Neutrophil (primary cell): Measurements from ENCODE around the gene F5.
A peak's percentile ranks its signal among the peaks of the same experiment; 100 is the strongest.

ENCODE experiments used
- H3K27ac ChIP-seq: fragments of 200-600 bp; sonication (generic); 2 replicates; pipeline ENCODE4 v1.5.1; 2016; ENCODE audit warnings: mild to moderate bottlenecking, moderate library complexity
- H3K27me3 ChIP-seq: fragments of 200-600 bp; sonication (generic); 2 replicates; pipeline ENCODE4 v1.6.0; 2016; ENCODE audit warnings: mild to moderate bottlenecking
- H3K36me3 ChIP-seq: fragments of 200-600 bp; sonication (generic); 2 replicates; pipeline ENCODE4 v1.5.1; 2017
- H3K4me1 ChIP-seq, 2 experiments: fragments of 200-600 bp in 1 of 2; sonication (generic) in 1 of 2; 1 replicate in 1 of 2; 2 replicates in 1 of 2; pipeline versions ENCODE4 v1.5.1 to v1.6.1; 2013 to 2016; ENCODE audit warnings: low read depth in 1 of 2, low read length in 1 of 2, mild to moderate bottlenecking in 1 of 2, moderate library complexity in 1 of 2; ENCODE audit not compliant: control insufficient read depth in 1 of 2, insufficient read depth in 1 of 2
- H3K4me3 ChIP-seq, 2 experiments: fragments of 200-600 bp in 1 of 2; sonication (generic) in 1 of 2; 1 replicate in 1 of 2; 2 replicates in 1 of 2; pipeline ENCODE4 v1.5.1; 2013 to 2016; ENCODE audit warnings: low read depth in 1 of 2, low read length in 1 of 2, mild to moderate bottlenecking in 1 of 2, moderate library complexity in 1 of 2
- H3K9me3 ChIP-seq: fragments of 200-600 bp; sonication (generic); 2 replicates; pipeline ENCODE4 v1.5.1; 2016
- TF ChIP-seq, protein P1 (sequence below): fragments of 200-600 bp; sonication (generic); IDR thresholded peaks from 2 replicates; pipeline ENCODE4 v1.5.1; 2016; ENCODE audit warnings: antibody characterized with exemption

The F5 gene

DNA sequence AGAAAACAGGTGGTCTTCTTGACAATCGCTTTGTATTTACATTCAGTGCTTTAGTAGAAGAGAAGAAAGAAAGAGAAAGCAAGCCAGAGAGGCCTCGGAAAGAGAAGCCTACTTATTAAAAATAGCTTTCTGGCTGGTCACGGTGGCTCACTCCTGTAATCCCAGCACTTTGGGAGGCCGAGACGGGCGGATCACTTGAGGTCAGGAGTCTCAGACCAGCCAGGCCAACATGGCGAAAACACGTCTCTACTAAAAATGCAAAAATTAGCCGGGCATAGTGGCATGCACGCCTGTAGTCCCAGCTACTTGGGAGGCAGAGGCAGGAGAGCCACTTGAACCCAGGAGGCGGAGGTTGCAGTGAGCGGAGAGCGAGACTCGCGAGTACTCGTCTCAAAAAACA lies 98.7 kb downstream of the F5 start:
- H3K9me3 ChIP-seq = no peaks in the 10 kb centered on the region
- H3K27me3 ChIP-seq = no peaks in the 10 kb centered on the region
- TF ChIP-seq, protein P1, sequence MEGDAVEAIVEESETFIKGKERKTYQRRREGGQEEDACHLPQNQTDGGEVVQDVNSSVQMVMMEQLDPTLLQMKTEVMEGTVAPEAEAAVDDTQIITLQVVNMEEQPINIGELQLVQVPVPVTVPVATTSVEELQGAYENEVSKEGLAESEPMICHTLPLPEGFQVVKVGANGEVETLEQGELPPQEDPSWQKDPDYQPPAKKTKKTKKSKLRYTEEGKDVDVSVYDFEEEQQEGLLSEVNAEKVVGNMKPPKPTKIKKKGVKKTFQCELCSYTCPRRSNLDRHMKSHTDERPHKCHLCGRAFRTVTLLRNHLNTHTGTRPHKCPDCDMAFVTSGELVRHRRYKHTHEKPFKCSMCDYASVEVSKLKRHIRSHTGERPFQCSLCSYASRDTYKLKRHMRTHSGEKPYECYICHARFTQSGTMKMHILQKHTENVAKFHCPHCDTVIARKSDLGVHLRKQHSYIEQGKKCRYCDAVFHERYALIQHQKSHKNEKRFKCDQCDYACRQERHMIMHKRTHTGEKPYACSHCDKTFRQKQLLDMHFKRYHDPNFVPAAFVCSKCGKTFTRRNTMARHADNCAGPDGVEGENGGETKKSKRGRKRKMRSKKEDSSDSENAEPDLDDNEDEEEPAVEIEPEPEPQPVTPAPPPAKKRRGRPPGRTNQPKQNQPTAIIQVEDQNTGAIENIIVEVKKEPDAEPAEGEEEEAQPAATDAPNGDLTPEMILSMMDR = no peak
- H3K4me3 ChIP-seq = no peak overlapping the region
- no peaks in the 10 kb centered on the region for H3K36me3 ChIP-seq
- peaks cover 31 to 34% of the 10 kb centered on the region in 2 experiments for H3K4me1 ChIP-seq
- H3K27ac ChIP-seq = no peak overlapping the region

DNA sequence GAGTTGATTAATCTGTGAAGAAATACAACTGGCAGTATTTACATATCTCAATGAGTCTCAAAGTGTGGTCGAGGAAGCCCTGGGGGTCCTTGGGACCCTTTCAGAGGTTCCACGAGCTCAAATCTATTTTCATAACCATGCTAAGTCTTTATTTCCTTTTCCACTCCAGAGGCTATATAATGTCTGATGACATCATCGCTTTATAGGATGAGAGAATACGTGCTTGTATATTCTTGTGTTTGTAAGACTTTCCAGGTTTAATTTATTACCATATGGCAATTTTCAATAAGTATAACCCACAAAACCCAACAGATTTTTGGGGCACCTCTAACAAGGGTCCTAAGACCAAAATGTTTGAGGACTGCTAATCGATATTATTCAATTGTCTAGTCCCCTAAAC lies 99.1 kb downstream of the F5 start:
- Histone ChIP-seq H3K27ac (no peak overlapping the region), H3K4me3 (no peak overlapping the region), H3K27me3 (no peaks in the 10 kb centered on the region), H3K36me3 (no peaks in the 10 kb centered on the region), H3K4me1 (peaks cover 31 to 34% of the 10 kb centered on the region in 2 experiments), H3K9me3 (no peaks in the 10 kb centered on the region)
- TF ChIP-seq, protein P1 = no peak

DNA sequence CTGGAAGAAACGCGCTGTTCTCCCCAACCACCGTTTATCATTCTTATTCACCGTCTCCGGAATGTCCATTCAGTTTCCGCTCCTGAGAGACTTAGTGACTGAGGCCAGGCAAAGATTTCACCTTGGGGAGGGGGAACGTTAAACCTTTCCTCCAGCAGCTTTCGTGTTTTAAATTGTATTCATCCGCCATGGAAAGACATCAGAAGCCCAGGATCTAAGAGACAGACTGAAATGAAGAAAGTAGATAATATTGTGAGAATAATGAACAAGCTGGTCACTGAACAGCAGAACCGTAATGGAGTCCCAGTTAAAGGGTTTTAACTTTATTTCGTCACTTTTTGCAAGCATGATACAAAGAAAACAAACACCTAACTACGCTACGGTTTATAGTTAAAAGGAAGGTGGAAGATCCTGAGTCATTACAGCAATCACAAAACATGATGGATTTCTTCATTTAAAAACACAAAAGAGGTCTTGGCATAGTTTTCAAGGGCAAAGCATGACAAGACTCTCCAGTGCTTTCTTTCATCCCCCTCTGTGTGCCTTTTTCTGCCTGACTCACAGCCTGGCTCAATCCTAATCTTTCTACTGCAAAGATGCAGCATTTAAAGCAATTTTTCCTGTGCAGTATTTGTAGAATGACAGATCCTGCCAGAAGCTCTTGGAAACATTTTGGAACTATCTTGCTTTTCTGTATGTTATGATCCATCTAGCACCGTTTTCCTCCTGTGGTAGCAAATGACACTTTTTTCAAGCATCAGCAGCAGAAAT lies 99.8 kb downstream of the F5 start:
- TF ChIP-seq, protein P1 = no peak

DNA sequence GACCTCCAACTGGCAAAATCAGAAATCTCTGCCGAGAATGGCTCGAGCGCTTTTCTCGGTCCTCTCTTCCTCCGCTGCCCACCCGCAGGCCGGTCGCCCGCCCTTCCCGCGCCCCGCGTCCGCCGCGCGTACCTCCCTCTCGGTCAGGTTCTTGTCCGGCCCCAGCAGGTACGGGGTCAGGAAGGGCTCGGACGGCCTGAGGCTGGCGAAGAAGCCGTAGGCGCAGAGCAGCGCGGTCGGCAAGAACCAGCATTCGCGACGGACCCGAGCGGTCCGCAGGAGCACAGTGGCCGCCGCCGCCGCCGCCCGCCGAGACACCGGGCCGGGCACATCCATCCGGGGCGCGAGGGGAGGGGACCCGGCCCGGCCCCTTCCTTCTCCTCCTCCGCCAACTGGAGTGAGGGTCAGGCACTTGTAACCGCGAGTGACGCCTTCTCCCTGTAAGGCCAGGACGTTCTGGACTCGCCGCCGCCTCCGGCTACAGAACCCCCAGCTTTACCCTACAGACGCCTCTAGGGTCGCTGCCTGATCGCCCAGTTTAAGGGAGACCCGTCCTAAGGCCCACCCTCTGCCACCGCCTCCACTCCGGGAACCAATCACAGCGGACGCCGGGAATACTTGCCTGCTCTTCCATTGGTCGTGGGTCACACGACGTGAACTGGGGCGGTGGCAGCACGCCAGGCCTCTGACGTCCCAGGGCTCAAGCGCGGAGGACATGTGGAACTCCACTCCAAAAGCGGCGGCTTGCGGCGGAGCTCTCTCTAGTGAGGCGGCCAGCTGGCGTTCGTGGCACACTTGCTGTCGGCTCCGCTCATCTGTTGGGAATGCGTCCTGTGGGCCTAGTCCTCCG lies 100.6 kb downstream of the F5 start, which contains the start of gene SLC19A2:
Gene SLC19A2, minus strand, starts transcription at position 514 of the 850 bp plus-strand sequence. Its CDS starts 178 bp downstream, at position 336.
- TF ChIP-seq, protein P1 = peak; percentile 80
- H3K36me3 ChIP-seq = no peaks in the 10 kb centered on the region

More for the DNA sequence above, 99.8 kb downstream of the F5 start:
- Histone ChIP-seq H3K4me3 (peak overlapping the region; percentile 74 to 90), H3K4me1 (peaks cover 31 to 34% of the 10 kb centered on the region in 2 experiments), H3K36me3 (no peaks in the 10 kb centered on the region), H3K9me3 (no peaks in the 10 kb centered on the region), H3K27ac (peak overlapping the region; percentile 91), H3K27me3 (no peaks in the 10 kb centered on the region)

DNA sequence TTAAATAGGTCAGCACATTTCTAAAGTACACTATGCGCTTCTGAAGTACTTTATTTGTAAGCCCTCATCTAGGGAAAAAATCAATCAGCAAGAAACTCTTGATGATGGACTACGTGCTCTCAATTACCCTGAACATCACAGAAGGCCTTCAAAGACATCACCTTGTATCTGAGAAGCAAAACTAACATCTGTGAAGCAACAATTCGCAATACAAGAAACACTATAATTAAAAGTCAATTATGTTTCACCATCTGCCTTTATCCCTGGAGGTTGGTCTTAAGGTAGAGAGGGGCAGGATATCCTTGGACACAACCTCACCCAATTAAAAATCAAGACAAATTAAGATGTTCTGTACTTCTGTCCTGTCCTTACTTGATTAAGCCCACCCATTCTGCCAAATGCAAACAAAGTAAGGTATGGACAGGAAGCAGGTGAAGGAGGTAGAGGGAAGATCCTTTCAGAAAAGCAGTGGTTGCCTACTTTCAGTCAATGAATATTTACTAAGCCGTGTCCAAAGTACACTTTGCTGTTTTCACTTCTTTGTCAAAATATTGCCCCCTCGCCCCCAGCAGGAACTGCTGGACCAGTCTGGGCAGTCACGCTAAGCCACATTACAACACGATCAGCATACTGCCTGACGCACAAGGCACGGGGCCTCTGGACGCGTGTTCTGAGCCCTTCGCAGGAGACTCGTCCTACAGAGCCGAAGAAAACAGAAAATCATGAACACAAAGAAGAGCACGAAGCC lies 101.4 kb downstream of the F5 start:
- H3K9me3 ChIP-seq = no peaks in the 10 kb centered on the region
- TF ChIP-seq, protein P1 = no peak
- H3K27me3 ChIP-seq = no peaks in the 10 kb centered on the region
- H3K4me3 ChIP-seq = peak overlapping the region; percentile 74 to 90
- peaks cover 31 to 34% of the 10 kb centered on the region in 2 experiments for H3K4me1 ChIP-seq
- peak overlapping the region; percentile 91 for H3K27ac ChIP-seq
- no peaks in the 10 kb centered on the region for H3K36me3 ChIP-seq

More for the DNA sequence above, 100.6 kb downstream of the F5 start, which contains the start of gene SLC19A2:
- H3K4me1 ChIP-seq = peaks cover 31 to 34% of the 10 kb centered on the region in 2 experiments
- peak within 1 kb of the TSS; percentile 74 to 90 for H3K4me3 ChIP-seq
- no peaks in the 10 kb centered on the region for H3K27me3 ChIP-seq
- no peaks in the 10 kb centered on the region for H3K9me3 ChIP-seq
- H3K27ac ChIP-seq = peak within 1 kb of the TSS; percentile 91
